Measurements from ENCODE around the gene THBS2. TPM values are rescaled to one million over a fixed set of nuclear protein-coding genes. Genes with fewer than 3 reads are reported as not detected.

Gene THBS2
- total and polyA plus RNA-seq, 2 donors (not counting 3 experiments of a cell fraction or from before 2014, with no cell fraction given): 0.08 TPM; not detected in 1

DNA sequence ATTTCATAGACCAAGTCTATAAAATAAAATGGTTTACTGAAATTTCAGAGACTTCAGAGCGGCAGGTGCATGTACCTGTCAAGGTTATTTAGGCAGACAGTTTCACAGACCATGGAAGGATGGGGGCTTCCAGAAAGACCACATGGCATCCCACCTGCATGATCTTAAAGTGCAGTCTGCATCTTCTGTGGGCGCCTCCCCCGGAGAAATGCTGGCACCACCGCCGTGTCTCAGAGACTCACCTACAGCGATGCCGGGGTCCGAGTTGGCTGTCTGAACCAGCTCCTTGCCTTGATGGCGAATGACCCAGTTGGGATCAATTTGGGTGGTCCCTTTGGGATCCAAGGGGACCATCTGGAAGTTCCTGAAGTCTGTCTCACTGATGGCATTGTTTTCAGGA is 30.6 kb downstream of the THBS2 start:
- dilution Hi-C loops (cut with MboI; ENCODE audit: extremely low pct_ligation_motif_present, low sequenced_read_pairs): no loop called here
- Histone ChIP-seq H3K36me3 (ENCODE audit: control insufficient read depth in 2 of 2, extremely low read depth in 1 of 2, insufficient read depth in 2 of 2, low read length in 2 of 2) (no peaks in the 10 kb centered on the region), H3K9me3 (replicated peaks; ENCODE audit: control insufficient read depth, insufficient read depth, low read length) (peaks cover 2% of the 10 kb centered on the region), H4K20me1 (replicated peaks; ENCODE audit: control insufficient read depth, extremely low read depth, insufficient read depth, low read length) (no peaks in the 10 kb centered on the region), H2AFZ (ENCODE audit: low read depth, low read length) (no peak overlapping the region), H3K27me3 (ENCODE audit: control insufficient read depth in 2 of 2, insufficient read depth in 2 of 2, low read length in 2 of 2) (no peaks in the 10 kb centered on the region), H3K9ac (replicated peaks; ENCODE audit: extremely low read depth, insufficient read depth, low read length) (no peak overlapping the region), H3K4me2 (ENCODE audit: insufficient read depth, low read length) (no peak overlapping the region), H3K27ac (ENCODE audit: insufficient read depth, low read depth, low read length) (no peak overlapping the region), H3K79me2 (ENCODE audit: control insufficient read depth, insufficient read depth, low read length) (no peaks in the 10 kb centered on the region), H3K9me1 (replicated peaks; ENCODE audit: control insufficient read depth, extremely low read depth, insufficient read depth, low read length) (no peaks in the 10 kb centered on the region), H3K4me1 (ENCODE audit: control insufficient read depth, extremely low read depth, insufficient read depth, low read length) (no peaks in the 10 kb centered on the region), H3K4me3 (replicated peaks in 1 of 3; ENCODE audit: insufficient read depth in 1 of 3, low read depth in 1 of 3, low read length in 3 of 3) (no peak overlapping the region)
- no peak for FAIRE-seq
- no peak for DNase-seq (ENCODE audit: low read depth, low spot score)
- ChIA-PET CTCF (no interaction called here), POLR2A (no interaction called here)
- no TSS peak for BruUV-seq (replicated peaks)
- TF ChIP-seq MYC (IDR thresholded peaks at IDR 0.05; ENCODE audit: low read depth, low read length) (no peak), GATA2 (IDR thresholded peaks at IDR 0.05; ENCODE audit: insufficient read depth, insufficient read length, low read depth, low read length) (no peak)
- intact Hi-C loops (cut with micrococcal nuclease): no loop called here

DNA sequence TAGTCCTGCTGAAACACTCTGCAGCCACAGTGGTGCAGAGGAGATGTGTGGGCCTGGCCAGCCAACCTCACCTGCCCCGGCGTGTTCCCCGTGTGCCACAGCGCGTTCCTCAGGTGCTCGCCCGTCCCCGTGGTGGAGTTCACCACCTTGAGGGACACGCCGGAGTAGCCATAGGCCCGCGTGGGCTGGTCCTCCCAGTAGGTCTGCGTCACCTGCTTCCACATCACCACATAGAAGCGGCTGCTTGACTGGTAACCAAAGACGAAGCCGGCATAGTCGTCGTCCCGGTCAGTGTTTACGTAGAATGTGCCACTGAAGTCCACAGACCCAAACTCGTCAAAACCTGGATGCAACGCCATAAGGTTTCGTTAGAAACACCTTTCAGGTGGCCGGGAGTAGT is 31.5 kb downstream of the THBS2 start:
- Histone ChIP-seq H3K9ac (replicated peaks; ENCODE audit: extremely low read depth, insufficient read depth, low read length) (no peak overlapping the region), H3K9me3 (replicated peaks; ENCODE audit: control insufficient read depth, insufficient read depth, low read length) (peaks cover 2% of the 10 kb centered on the region), H3K79me2 (ENCODE audit: control insufficient read depth, insufficient read depth, low read length) (no peaks in the 10 kb centered on the region), H4K20me1 (replicated peaks; ENCODE audit: control insufficient read depth, extremely low read depth, insufficient read depth, low read length) (no peaks in the 10 kb centered on the region), H3K4me1 (ENCODE audit: control insufficient read depth, extremely low read depth, insufficient read depth, low read length) (no peaks in the 10 kb centered on the region), H3K9me1 (replicated peaks; ENCODE audit: control insufficient read depth, extremely low read depth, insufficient read depth, low read length) (no peaks in the 10 kb centered on the region), H3K27me3 (ENCODE audit: control insufficient read depth in 2 of 2, insufficient read depth in 2 of 2, low read length in 2 of 2) (no peaks in the 10 kb centered on the region), H3K4me3 (replicated peaks in 1 of 3; ENCODE audit: insufficient read depth in 1 of 3, low read depth in 1 of 3, low read length in 3 of 3) (no peak overlapping the region), H3K36me3 (ENCODE audit: control insufficient read depth in 2 of 2, extremely low read depth in 1 of 2, insufficient read depth in 2 of 2, low read length in 2 of 2) (no peaks in the 10 kb centered on the region), H3K4me2 (ENCODE audit: insufficient read depth, low read length) (no peak overlapping the region), H3K27ac (ENCODE audit: insufficient read depth, low read depth, low read length) (no peak overlapping the region), H2AFZ (ENCODE audit: low read depth, low read length) (no peak overlapping the region)
- TF ChIP-seq POLR2A (IDR thresholded peaks at IDR 0.05; ENCODE audit: low read depth, low read length): no peak
- no peak for TF ChIP-seq POLR2AphosphoS5 (IDR thresholded peaks at IDR 0.05; ENCODE audit: insufficient read depth, low read depth, low read length)
- TF ChIP-seq MAX (IDR thresholded peaks at IDR 0.05; ENCODE audit: insufficient read depth, insufficient read length): no peak
- no peak for TF ChIP-seq EZH2 (IDR thresholded peaks at IDR 0.05; ENCODE audit: borderline replicate concordance, low read depth, low read length, severe bottlenecking)
- no peak for TF ChIP-seq JUN (IDR thresholded peaks at IDR 0.05; ENCODE audit: borderline replicate concordance, insufficient read depth, insufficient read length, low read depth)
- TF ChIP-seq GATA2 (IDR thresholded peaks at IDR 0.05; ENCODE audit: insufficient read depth, insufficient read length, low read depth, low read length): no peak
- TF ChIP-seq FOS (IDR thresholded peaks at IDR 0.05; ENCODE audit: borderline replicate concordance, insufficient read depth, low read length): no peak
- TF ChIP-seq MYC (IDR thresholded peaks at IDR 0.05; ENCODE audit: low read depth, low read length): no peak
- TF ChIP-seq, protein P1, sequence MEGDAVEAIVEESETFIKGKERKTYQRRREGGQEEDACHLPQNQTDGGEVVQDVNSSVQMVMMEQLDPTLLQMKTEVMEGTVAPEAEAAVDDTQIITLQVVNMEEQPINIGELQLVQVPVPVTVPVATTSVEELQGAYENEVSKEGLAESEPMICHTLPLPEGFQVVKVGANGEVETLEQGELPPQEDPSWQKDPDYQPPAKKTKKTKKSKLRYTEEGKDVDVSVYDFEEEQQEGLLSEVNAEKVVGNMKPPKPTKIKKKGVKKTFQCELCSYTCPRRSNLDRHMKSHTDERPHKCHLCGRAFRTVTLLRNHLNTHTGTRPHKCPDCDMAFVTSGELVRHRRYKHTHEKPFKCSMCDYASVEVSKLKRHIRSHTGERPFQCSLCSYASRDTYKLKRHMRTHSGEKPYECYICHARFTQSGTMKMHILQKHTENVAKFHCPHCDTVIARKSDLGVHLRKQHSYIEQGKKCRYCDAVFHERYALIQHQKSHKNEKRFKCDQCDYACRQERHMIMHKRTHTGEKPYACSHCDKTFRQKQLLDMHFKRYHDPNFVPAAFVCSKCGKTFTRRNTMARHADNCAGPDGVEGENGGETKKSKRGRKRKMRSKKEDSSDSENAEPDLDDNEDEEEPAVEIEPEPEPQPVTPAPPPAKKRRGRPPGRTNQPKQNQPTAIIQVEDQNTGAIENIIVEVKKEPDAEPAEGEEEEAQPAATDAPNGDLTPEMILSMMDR (IDR thresholded peaks at IDR 0.05; ENCODE audit: extremely low read depth in 1 of 2, insufficient read depth in 1 of 2, low read depth in 1 of 2, low read length in 2 of 2): no peak
- DNase-seq (ENCODE audit: low read depth, low spot score) (no peak), FAIRE-seq (no peak)
- dilution Hi-C loops (cut with MboI; ENCODE audit: extremely low pct_ligation_motif_present, low sequenced_read_pairs) (no loop called here), intact Hi-C loops (cut with micrococcal nuclease) (no loop called here)
- ChIA-PET CTCF (no interaction called here), POLR2A (no interaction called here)
- BruUV-seq (replicated peaks): no TSS peak
